H9 (cell line): ENCODE data around the gene KIF19. TPM values are rescaled to one million over a fixed set of nuclear protein-coding genes. Genes with fewer than 3 reads are reported as not detected.

ENCODE experiments used
- DNase-seq: peaks from one replicate; pipeline ENCODE4 v3.0.0-alpha.2; 2017
- H2AFZ ChIP-seq: one replicate; pipeline ENCODE4 v1.6.1; 2013; ENCODE audit warnings: mild to moderate bottlenecking, low read length, control low read depth, moderate library complexity
- H2AK5ac ChIP-seq: 2 replicates; pipeline ENCODE4 v1.6.1; 2013; ENCODE audit warnings: low read length, control low read depth, mixed read lengths; ENCODE audit not compliant: insufficient read length
- H2BK120ac ChIP-seq: one replicate; pipeline ENCODE4 v1.6.1; 2013; ENCODE audit warnings: low read depth, mild to moderate bottlenecking, low read length, control low read depth, inconsistent platforms; ENCODE audit not compliant: poor library complexity, severe bottlenecking
- H2BK12ac ChIP-seq: 2 replicates; pipeline ENCODE4 v1.6.1; 2013; ENCODE audit warnings: low read length, control low read depth, mixed read lengths, low read depth; ENCODE audit not compliant: insufficient read length
- H2BK15ac ChIP-seq: 2 replicates; pipeline ENCODE4 v1.6.1; 2013; ENCODE audit warnings: low read depth, low read length, control low read depth
- H2BK20ac ChIP-seq: one replicate; pipeline ENCODE4 v1.6.1; 2013; ENCODE audit warnings: low read depth, mild to moderate bottlenecking, low read length, control low read depth, inconsistent platforms; ENCODE audit not compliant: poor library complexity, severe bottlenecking
- H2BK5ac ChIP-seq: 2 replicates; pipeline ENCODE4 v1.6.1; 2013; ENCODE audit warnings: low read length, control low read depth, mixed read lengths; ENCODE audit not compliant: insufficient read length
- H3K14ac ChIP-seq: 2 replicates; pipeline ENCODE4 v1.6.1; 2013; ENCODE audit warnings: low read length, control low read depth; ENCODE audit not compliant: insufficient read depth
- H3K18ac ChIP-seq: 2 replicates; pipeline ENCODE4 v1.6.1; 2013; ENCODE audit warnings: low read depth, mild to moderate bottlenecking, mixed read lengths, low read length, control low read depth; ENCODE audit not compliant: insufficient read length
- H3K23ac ChIP-seq: 2 replicates; pipeline ENCODE4 v1.6.1; 2013; ENCODE audit warnings: low read length, control low read depth, mixed read lengths, low read depth; ENCODE audit not compliant: insufficient read length
- H3K23me2 ChIP-seq: 2 replicates; pipeline ENCODE4 v1.6.1; 2013; ENCODE audit warnings: low read depth, mild to moderate bottlenecking, mixed read lengths, low read length, control low read depth; ENCODE audit not compliant: insufficient read length, poor library complexity, severe bottlenecking
- H3K27ac ChIP-seq: 2 replicates; pipeline ENCODE4 v1.5.1; 2013; ENCODE audit warnings: low read length, control low read depth, mixed read lengths, low read depth; ENCODE audit not compliant: insufficient read length
- H3K27me3 ChIP-seq: 2 replicates; pipeline ENCODE4 v1.6.1; 2013; ENCODE audit warnings: low read length, control low read depth, inconsistent platforms; ENCODE audit not compliant: insufficient read depth
- H3K4ac ChIP-seq: 2 replicates; pipeline ENCODE4 v1.6.1; 2013; ENCODE audit warnings: low read depth, mild to moderate bottlenecking, control low read depth, inconsistent platforms, low read length, moderate library complexity
- H3K4me1 ChIP-seq: 2 replicates; pipeline ENCODE4 v1.6.1; 2013; ENCODE audit warnings: low read length, control low read depth, inconsistent platforms; ENCODE audit not compliant: insufficient read depth
- H3K4me2 ChIP-seq: 2 replicates; pipeline ENCODE4 v1.6.1; 2013; ENCODE audit warnings: low read length, control low read depth, mixed read lengths; ENCODE audit not compliant: insufficient read length, insufficient read depth
- H3K56ac ChIP-seq: 2 replicates; pipeline ENCODE4 v1.6.1; 2013; ENCODE audit warnings: low read depth, mild to moderate bottlenecking, mixed read lengths, low read length, control low read depth; ENCODE audit not compliant: insufficient read length
- H3K79me1 ChIP-seq: 2 replicates; pipeline ENCODE4 v1.6.1; 2013; ENCODE audit warnings: low read depth, mild to moderate bottlenecking, moderate library complexity, low read length, control low read depth, inconsistent platforms; ENCODE audit not compliant: insufficient read depth, poor library complexity, severe bottlenecking
- H3K79me2 ChIP-seq: 2 replicates; pipeline ENCODE4 v1.6.1; 2013; ENCODE audit warnings: low read length, control low read depth, inconsistent platforms; ENCODE audit not compliant: insufficient read depth
- H3K9ac ChIP-seq: 2 replicates; pipeline ENCODE4 v1.6.1; 2013; ENCODE audit warnings: low read length, control low read depth, mixed read lengths; ENCODE audit not compliant: insufficient read length; ENCODE audit errors: extremely low read depth
- H3K9me3 ChIP-seq: one replicate; pipeline ENCODE4 v1.6.1; 2013; ENCODE audit warnings: low read depth, low read length, inconsistent platforms; ENCODE audit not compliant: control insufficient read depth
- H3T11ph ChIP-seq: one replicate; pipeline ENCODE4 v1.6.1; 2013; ENCODE audit warnings: mild to moderate bottlenecking, low read length, control low read depth, inconsistent platforms
- H4K20me1 ChIP-seq: one replicate; pipeline ENCODE4 v1.6.1; 2013; ENCODE audit not compliant: control insufficient read depth, insufficient read length, insufficient read depth
- H4K5ac ChIP-seq: 2 replicates; pipeline ENCODE4 v1.6.1; 2013; ENCODE audit warnings: low read depth, mild to moderate bottlenecking, mixed read lengths, low read length, control low read depth; ENCODE audit not compliant: insufficient read length
- H4K8ac ChIP-seq: replicated peaks from 2 replicates; pipeline ENCODE4 v1.6.1; 2013; ENCODE audit warnings: low read length, control low read depth, mixed read lengths, low read depth; ENCODE audit not compliant: insufficient read length
- H4K91ac ChIP-seq: 2 replicates; pipeline ENCODE4 v1.6.1; 2013; ENCODE audit warnings: low read depth, mild to moderate bottlenecking, moderate library complexity, mixed read lengths, low read length, control low read depth; ENCODE audit not compliant: insufficient read length
- H3K27ac Mint-ChIP-seq, 3 experiments: 2 replicates in 2 of 3; 3 replicates in 1 of 3; pipeline ENCODE4 v1.8.0; 2020 to 2021; ENCODE audit warnings: mixed read lengths in 3 of 3, mild to moderate bottlenecking in 1 of 3, moderate library complexity in 1 of 3
- H3K27me3 Mint-ChIP-seq: 2 replicates; pipeline ENCODE4 v1.8.0; 2021; ENCODE audit warnings: low read depth, mild to moderate bottlenecking, moderate library complexity, mixed read lengths
- H3K36me3 Mint-ChIP-seq, 3 experiments: 2 replicates in 2 of 3; 3 replicates in 1 of 3; pipeline ENCODE4 v1.8.0; 2020 to 2021; ENCODE audit warnings: low read depth in 3 of 3, mixed read lengths in 3 of 3; ENCODE audit not compliant: insufficient read depth in 1 of 3
- H3K4me1 Mint-ChIP-seq, 2 experiments: 2 replicates each; pipeline ENCODE4 v1.8.0; 2020; ENCODE audit warnings: mixed read lengths in 2 of 2
- H3K4me3 Mint-ChIP-seq, 2 experiments: 2 replicates in 1 of 2; 3 replicates in 1 of 2; pipeline ENCODE4 v1.8.0; 2020 to 2021; ENCODE audit warnings: mild to moderate bottlenecking in 2 of 2, mixed read lengths in 2 of 2, moderate library complexity in 1 of 2
- H3K9me3 Mint-ChIP-seq, 2 experiments: 2 replicates in 1 of 2; 3 replicates in 1 of 2; pipeline ENCODE4 v1.8.0; 2020; ENCODE audit warnings: mild to moderate bottlenecking in 2 of 2, mixed read lengths in 2 of 2, moderate library complexity in 1 of 2
- CTCF ChIP-seq: fragments of 200-600 bp; sonication (generic); conservative IDR thresholded peaks from 3 replicates; pipeline ENCODE4 v1.8.0; 2021; ENCODE audit warnings: antibody characterized with exemption, mild to moderate bottlenecking
- WGBS: extraction: QIAGEN DNeasy Blood & Tissue Kit; methylation state at CpG from one replicate; pipeline ENCODE4 v1.1.7; 2013; ENCODE audit warnings: missing lambda C conversion rate, low lambda C conversion rate, mixed read lengths; ENCODE audit not compliant: insufficient read length; ENCODE audit errors: extremely low coverage; 5-methylcytosine and 5-hydroxymethylcytosine counted together
- total RNA-seq: library from RNA; stranded (reverse); gene quantifications from 2 replicates; pipeline ENCODE4 v1.2.1, GENCODE V29; 2021

KIF19 gene
- total RNA-seq, 1 experiment from 2014 or later: 0.13 TPM

DNA sequence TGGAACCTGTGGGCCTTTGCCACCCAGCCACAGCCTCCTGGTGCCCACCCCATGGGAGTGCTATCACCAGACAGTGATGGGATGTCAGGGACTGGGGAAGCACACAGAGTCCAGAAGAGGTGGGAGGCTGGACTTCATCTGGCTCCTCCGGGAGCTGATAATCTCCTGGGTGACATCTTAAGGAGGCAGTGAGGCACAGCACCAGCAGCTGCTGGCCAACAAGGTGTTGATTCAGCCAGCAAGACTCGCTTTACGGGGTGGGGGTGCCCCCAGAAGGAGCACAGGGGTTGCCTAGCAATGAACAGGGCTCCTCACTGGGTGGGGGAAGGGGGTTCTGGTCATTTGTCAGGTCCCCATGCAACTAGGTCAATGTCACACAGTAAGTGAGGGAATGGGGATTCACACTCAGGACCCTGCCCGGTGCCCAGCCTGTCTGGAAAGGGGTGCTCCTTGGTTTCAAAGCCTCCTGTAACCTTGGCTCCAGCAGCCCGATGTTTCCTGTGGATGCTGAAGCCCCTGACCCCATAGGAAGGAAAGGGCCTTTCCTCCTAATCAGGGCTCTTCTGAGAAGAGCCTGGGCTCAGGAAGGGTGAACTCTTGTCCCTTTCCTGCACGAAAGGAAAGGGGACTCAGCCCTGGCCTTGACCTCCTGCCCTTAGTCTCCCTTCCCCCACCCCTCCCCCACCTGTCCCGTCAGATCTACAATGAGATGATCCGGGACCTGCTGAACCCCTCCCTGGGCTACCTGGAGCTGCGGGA is 17.7 kb downstream of the KIF19 start:
- H3K56ac ChIP-seq: no peak overlapping the region
- no peaks in the 10 kb centered on the region for H3K79me2 ChIP-seq
- Mint-ChIP-seq H3K36me3 (no peaks in the 10 kb centered on the region), H3K27ac (no peak overlapping the region; a peak in 1 of 7 replicates), H3K27me3 (peaks cover 35% of the 10 kb centered on the region), H3K4me3 (no peak overlapping the region), H3K9me3 (no peaks in the 10 kb centered on the region), H3K4me1 (peaks cover 6 to 31% of the 10 kb centered on the region in 2 experiments)
- no peak overlapping the region for H3K4ac ChIP-seq
- no peaks in the 10 kb centered on the region for H3K79me1 ChIP-seq
- no peak overlapping the region for H4K91ac ChIP-seq
- H3K4me1 ChIP-seq: peaks cover 2% of the 10 kb centered on the region; the same call in 1 of the 2 replicates
- no peaks in the 10 kb centered on the region for H3K27me3 ChIP-seq
- H3K18ac ChIP-seq: no peak overlapping the region
- H2BK20ac ChIP-seq: no peak overlapping the region
- H3K9ac ChIP-seq: no peak overlapping the region
- H3K4me2 ChIP-seq: no peak overlapping the region
- H2BK12ac ChIP-seq: no peak overlapping the region
- H4K20me1 ChIP-seq: no peaks in the 10 kb centered on the region
- H2AFZ ChIP-seq: no peak overlapping the region
- no peak overlapping the region for H3K23ac ChIP-seq
- H2BK5ac ChIP-seq: no peak overlapping the region
- TF ChIP-seq CTCF: no peak
- H3T11ph ChIP-seq: no peak overlapping the region
- no peak overlapping the region for H3K27ac ChIP-seq
- no peak overlapping the region for H3K14ac ChIP-seq
- H3K23me2 ChIP-seq: no peaks in the 10 kb centered on the region
- DNase-seq: no peak
- H3K9me3 ChIP-seq: no peaks in the 10 kb centered on the region
- H2BK120ac ChIP-seq: no peak overlapping the region
- WGBS: no CpG with 5 or more reads among the region's 9 CpGs
- no peak overlapping the region for H2AK5ac ChIP-seq
- no peak overlapping the region for H4K8ac ChIP-seq
- no peak overlapping the region for H4K5ac ChIP-seq
- H2BK15ac ChIP-seq: no peak overlapping the region
